K562 (cell line): ENCODE results near the gene SLTM. TPM values are rescaled to one million over a fixed set of nuclear protein-coding genes. Genes with fewer than 3 reads are reported as not detected.

Experiments used
- ATAC-seq: fragments of 200-7000 bp; cut with Tn5 transposase; 3 replicates; pipeline ENCODE4 v1.9.1; 2020; ENCODE audit warnings: moderate library complexity
- BruUV-seq: library from RNA; stranded (reverse); fragments of 400-500 nt; replicated peaks from 2 replicates; lab custom pipeline; 2021; lab: Mats Ljungman, UMichigan
- CTCF ChIA-PET: fragments of 300-600 bp; formaldehyde crosslinking; extraction: SDS; loops from one replicate; lab custom pipeline; 2021; ENCODE audit warnings: low intra/inter-chr PET ratio; lab: Yijun Ruan, JAX
- POLR2A ChIA-PET: fragments of 300-600, 350-650 bp; sonication (Branson Sonifier 250); formaldehyde crosslinking; extraction: SDS; loops from one replicate; lab custom pipeline; 2021; ENCODE audit warnings: antibody characterized with exemption, inconsistent platforms; lab: Yijun Ruan, JAX
- DNase-seq, 4 experiments: peaks; one replicate each; pipeline versions ENCODE4 v3.0.0 to v3.0.0-alpha.2; 2011 to 2018; ENCODE audit warnings: low spot score in 3 of 4, mixed read lengths in 3 of 4; ENCODE audit errors: extremely low read depth in 1 of 4
- FAIRE-seq: peaks from 2 replicates; lab custom pipeline; 2011; peaks lifted over from hg19 to GRCh38; lab: Jason Lieb, UNC
- H2AFZ ChIP-seq: 2 replicates; pipeline ENCODE4 v1.6.0; 2011; ENCODE audit warnings: low read depth, low read length, control low read depth, inconsistent platforms
- H3K27ac ChIP-seq: fragments of 200-600 bp; 3 replicates; pipeline ENCODE4 v1.8.0; 2011; ENCODE audit warnings: low read depth, mild to moderate bottlenecking, control low read depth, inconsistent platforms, low read length, moderate library complexity, mixed read lengths; ENCODE audit errors: extremely low read depth
- H3K27me3 ChIP-seq, 2 experiments: fragments of 300-600 bp in 1 of 2; 2 replicates in 1 of 2; 3 replicates in 1 of 2; pipeline versions ENCODE4 v1.6.0 to v1.8.0; 2011; ENCODE audit warnings: inconsistent platforms in 2 of 2, low read length in 2 of 2, mild to moderate bottlenecking in 1 of 2, mixed read lengths in 1 of 2, moderate library complexity in 1 of 2; ENCODE audit not compliant: control insufficient read depth in 2 of 2, insufficient read depth in 2 of 2
- H3K36me3 ChIP-seq: fragments of 300-600 bp; 3 replicates; pipeline ENCODE4 v1.8.0; 2011; ENCODE audit warnings: mild to moderate bottlenecking, low read length, inconsistent platforms; ENCODE audit not compliant: control insufficient read depth, insufficient read depth
- H3K4me1 ChIP-seq, 2 experiments: fragments of 200-600 bp in 1 of 2; replicated peaks in 1 of 2; 2 replicates in 1 of 2; 3 replicates in 1 of 2; pipeline versions ENCODE4 v1.5.1 to v1.8.0; 2011; ENCODE audit warnings: inconsistent platforms in 2 of 2, low read length in 2 of 2, mild to moderate bottlenecking in 1 of 2, mixed read lengths in 1 of 2, moderate library complexity in 1 of 2; ENCODE audit not compliant: control insufficient read depth in 2 of 2, insufficient read depth in 2 of 2
- H3K4me2 ChIP-seq: 2 replicates; pipeline ENCODE4 v1.6.1; 2011; ENCODE audit warnings: low read length, control low read depth, inconsistent platforms, mixed read lengths; ENCODE audit not compliant: insufficient read depth
- H3K4me3 ChIP-seq: fragments of 200-600 bp; sonication (generic), shearing (Covaris generic); 2 replicates; pipeline ENCODE4 v1.5.1; 2016; ENCODE audit warnings: control low read depth, inconsistent platforms
- H3K79me2 ChIP-seq: fragments of 200-600 bp; 3 replicates; pipeline ENCODE4 v1.8.0; 2011; ENCODE audit warnings: low read length, inconsistent platforms; ENCODE audit not compliant: control insufficient read depth, insufficient read depth
- H3K9ac ChIP-seq, 2 experiments: 2 replicates each; pipeline versions ENCODE4 v1.6.0 to v1.6.1; 2011; ENCODE audit warnings: low read depth in 2 of 2, low read length in 2 of 2, control low read depth in 1 of 2, inconsistent platforms in 1 of 2, mild to moderate bottlenecking in 1 of 2, mixed read lengths in 1 of 2; ENCODE audit not compliant: insufficient read depth in 1 of 2
- H3K9me1 ChIP-seq: one replicate; pipeline ENCODE4 v1.6.0; 2011; ENCODE audit warnings: inconsistent platforms, mild to moderate bottlenecking, low read length, moderate library complexity; ENCODE audit not compliant: control insufficient read depth, insufficient read depth
- H3K9me3 ChIP-seq: replicated peaks from 2 replicates; pipeline ENCODE4 v1.5.1; 2011; ENCODE audit warnings: low read depth, low read length, inconsistent platforms; ENCODE audit not compliant: control insufficient read depth, insufficient read depth
- H4K20me1 ChIP-seq: replicated peaks from 2 replicates; pipeline ENCODE4 v1.6.1; 2011; ENCODE audit warnings: low read length, inconsistent platforms, mixed read lengths; ENCODE audit not compliant: control insufficient read depth, insufficient read depth
- ARNT ChIP-seq, 2 experiments: fragments of 450-650 bp; IDR thresholded peaks; 2 replicates each; pipeline ENCODE4 v1.6.1; 2016; ENCODE audit warnings: mild to moderate bottlenecking in 1 of 2
- BCLAF1 ChIP-seq, 2 experiments: fragments of 450-650 bp in 1 of 2; IDR thresholded peaks; 2 replicates each; pipeline ENCODE4 v1.6.1; 2011 to 2017; ENCODE audit warnings: low read depth in 2 of 2, antibody characterized with exemption in 1 of 2, borderline replicate concordance in 1 of 2, low read length in 1 of 2, mild to moderate bottlenecking in 1 of 2, mixed read lengths in 1 of 2; ENCODE audit not compliant: control insufficient read depth in 1 of 2
- CTBP1 ChIP-seq: fragments of 450-650 bp; IDR thresholded peaks from 2 replicates; pipeline ENCODE4 v1.6.1; 2016; ENCODE audit warnings: borderline replicate concordance
- EGR1 ChIP-seq: fragments of 450-650 bp; conservative IDR thresholded peaks from 2 replicates; pipeline ENCODE4 v1.6.1; 2017; ENCODE audit warnings: mild to moderate bottlenecking
- ELF4 ChIP-seq: fragments of 450-650 bp; formaldehyde crosslinking; IDR thresholded peaks from 2 replicates; pipeline ENCODE4 v1.4.0; 2022; ENCODE audit warnings: missing genetic modification characterization
- HDAC1 ChIP-seq, 2 experiments: fragments of 450-650 bp; IDR thresholded peaks; 2 replicates each; pipeline ENCODE4 v1.6.1; 2016 to 2017; ENCODE audit warnings: inconsistent platforms in 1 of 2, mild to moderate bottlenecking in 1 of 2, moderate library complexity in 1 of 2
- HIVEP1 ChIP-seq: fragments of 250-450 bp; sonication (Bioruptor Pico); IDR thresholded peaks from 2 replicates; pipeline ENCODE4 v1.4.0; 2020; ENCODE audit warnings: mild to moderate bottlenecking
- PHTF2 ChIP-seq: fragments of 250-450 bp; sonication (Bioruptor Pico); IDR thresholded peaks from 2 replicates; pipeline ENCODE4 v1.5.0; 2021; ENCODE audit warnings: mild to moderate bottlenecking
- RB1 ChIP-seq: fragments of 450-650 bp; IDR thresholded peaks from 2 replicates; pipeline ENCODE4 v1.6.1; 2017; ENCODE audit warnings: low read depth, mild to moderate bottlenecking
- SREBF1 ChIP-seq: fragments of 150-350 bp; IDR thresholded peaks from 2 replicates; pipeline ENCODE4 v1.6.1; 2014; ENCODE audit warnings: antibody characterized with exemption, low read depth, low read length, borderline replicate concordance
- STAG1 ChIP-seq: sonication (generic); formaldehyde crosslinking; IDR thresholded peaks from 2 replicates; pipeline ENCODE4 v1.5.0; 2020; ENCODE audit warnings: missing genetic modification reagents, borderline replicate concordance
- THAP7 ChIP-seq: fragments of 250-450 bp; sonication (Bioruptor Pico); IDR thresholded peaks from 2 replicates; pipeline ENCODE4 v1.5.0; 2021
- ZHX1 ChIP-seq: fragments of 150-350 bp; conservative IDR thresholded peaks from 2 replicates; pipeline ENCODE4 v1.6.1; 2014; ENCODE audit warnings: low read length
- ZNF77 ChIP-seq: fragments of 250-450 bp; sonication (Bioruptor Pico); IDR thresholded peaks from 2 replicates; pipeline ENCODE4 v1.5.0; 2020
- WGBS: fragments of 100-300 bp; shearing (Covaris generic); methylation state at CpG from one replicate; pipeline ENCODE4 v1.1.6; 2016; ENCODE audit warnings: low coverage, mixed read lengths; ENCODE audit not compliant: insufficient coverage; ENCODE audit errors: missing lambda C conversion rate; 5-methylcytosine and 5-hydroxymethylcytosine counted together
- in situ Hi-C: fragments of 300-500 bp; cut with MboI; formaldehyde crosslinking; loops from 4 replicates; pipeline ENCODE4 v1.15.0; 2018; ENCODE audit warnings: inconsistent platforms, mixed read lengths
- intact Hi-C: fragments of 100-400 bp; cut with micrococcal nuclease; formaldehyde crosslinking; loops from 2 replicates; pipeline ENCODE4 v1.14.2; 2022
- polyA plus RNA-seq, 8 experiments: library from polyadenylated mRNA; depleted of rRNA in 4 of 8; stranded (reverse) in 5 of 8; unstranded in 3 of 8; fragments of >200 nt; fragmentation: Nextera tagmentation in 2 of 8; fragmentation: Illumina TruSeq in 1 of 8; extraction: Ambion mirVana in 2 of 8; extraction: Trizol in 1 of 8; gene quantifications; 2 replicates each; pipeline versions ENCODE4 v1.2.1 to v1.2.3, GENCODE V29; 2011 to 2014; ENCODE audit warnings: inconsistent platforms in 1 of 8, missing spikeins in 1 of 8
- total RNA-seq, 7 experiments: library from RNA; depleted of rRNA in 6 of 7; stranded (reverse); fragments of >200 nt in 6 of 7; fragmentation: Illumina TruSeq in 2 of 7; extraction: Trizol in 2 of 7; gene quantifications; 2 replicates each; pipeline versions ENCODE4 v1.2.1 to v1.2.3, GENCODE V29; 2011 to 2021; ENCODE audit warnings: low replicate concordance in 1 of 7

SLTM gene
- total and polyA plus RNA-seq, 9 of the 15 experiments (the other 6 are each of a cell fraction or from before 2014, with no cell fraction given): 39.5 to 163 (median 102) TPM

GRCh38 chr15:58882243-58882642 lies 51.2 kb downstream of the SLTM start:
- DNase-seq (no peak), FAIRE-seq (no peak), ATAC-seq (no peak)
- ChIA-PET POLR2A (interaction anchor here (0.8 to 1.0 kb wide), 2 partner anchors 9 to 36 kb away, joined by 3 to 7 read pairs; no protein-coding TSS in a partner anchor), CTCF (no interaction called here)
- Histone ChIP-seq H2AFZ (no peak overlapping the region), H3K36me3 (peaks cover 91% of the 10 kb centered on the region), H4K20me1 (no peaks in the 10 kb centered on the region; the same call in 1 of the 2 replicates), H3K9ac (no peak overlapping the region), H3K27me3 (no peaks in the 10 kb centered on the region), H3K9me3 (no peaks in the 10 kb centered on the region), H3K79me2 (no peaks in the 10 kb centered on the region), H3K9me1 (no peaks in the 10 kb centered on the region), H3K4me3 (no peak overlapping the region), H3K4me1 (no peaks in the 10 kb centered on the region), H3K27ac (no peak overlapping the region), H3K4me2 (no peak overlapping the region)
- 92% methylated on average over 4 of the region's 4 CpGs for WGBS
- BruUV-seq: no TSS peak
- no peak for TF ChIP-seq HIVEP1
- TF ChIP-seq BCLAF1 (IDR thresholded peaks at IDR 0.05; ENCODE audit: borderline replicate concordance in 1 of 2, control insufficient read depth in 1 of 2, low read depth in 2 of 2, low read length in 1 of 2): no peak
- no peak for TF ChIP-seq SREBF1
- TF ChIP-seq EGR1: no peak
- no peak for TF ChIP-seq HDAC1 (IDR thresholded peaks at IDR 0.05)
- no peak for TF ChIP-seq STAG1 (CRISPR knock-in tag)
- TF ChIP-seq THAP7 (CRISPR knock-in tag): no peak
- TF ChIP-seq ZNF77: no peak
- no peak for TF ChIP-seq CTBP1
- TF ChIP-seq ELF4 (CRISPR knock-in tag): no peak
- no peak for TF ChIP-seq ZHX1
- no peak for TF ChIP-seq PHTF2 (CRISPR knock-in tag)
- no peak for TF ChIP-seq RB1
- TF ChIP-seq ARNT (IDR thresholded peaks at IDR 0.05): no peak
- intact Hi-C loops: no loop called here
- in situ Hi-C loops: no loop called here
